NCI-H69 (cell line): ENCODE data around the gene HUWE1.
"Not testable (repeated sequence)": the region's sequence is repeated elsewhere in the genome, so short reads cannot be mapped to it uniquely, and the experiment has no call there.

Experiments used
- DNase-seq: peaks from one replicate; lab custom pipeline; 2025; lab: John Stamatoyannopoulos, UW

Gene HUWE1

DNA sequence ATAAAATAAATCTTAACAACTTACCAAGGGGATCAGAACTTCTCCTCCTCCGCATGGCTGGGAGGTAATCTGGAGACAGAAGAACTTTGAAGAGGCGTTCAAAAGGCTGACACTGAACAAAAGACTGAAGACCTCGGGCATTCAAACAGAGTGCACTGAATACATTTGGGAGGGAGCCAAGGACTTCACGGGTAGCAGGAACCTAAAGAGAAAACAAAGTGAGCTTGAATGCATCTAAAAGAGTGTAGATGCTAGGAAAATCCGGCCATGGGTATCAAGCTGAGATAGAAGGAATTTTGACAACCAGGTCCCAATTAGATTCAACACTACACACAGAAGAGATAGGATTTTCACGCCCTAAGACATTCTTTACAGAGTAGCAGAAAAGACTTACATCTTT, 69.6 kb downstream of the HUWE1 start:
- DNase-seq = peak; percentile 0

DNA sequence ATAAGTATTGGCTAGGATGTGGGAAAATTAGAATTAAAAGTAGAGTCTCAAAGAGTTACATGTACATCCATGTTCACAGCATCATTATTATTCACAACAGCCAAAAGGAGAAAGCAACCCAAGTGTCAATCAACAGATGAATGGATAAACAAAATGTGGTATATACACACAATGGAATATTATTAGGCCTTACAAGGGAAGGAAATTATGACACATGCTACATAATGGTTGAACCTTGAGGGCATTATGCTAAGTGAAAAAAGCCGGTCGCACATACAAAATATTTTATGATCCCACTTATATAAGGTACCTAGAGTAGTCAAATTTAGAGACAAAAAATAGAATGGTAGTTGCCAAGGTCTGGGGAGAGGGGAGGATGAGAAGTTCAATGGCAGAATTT, 80.1 kb downstream of the HUWE1 start:
- DNase-seq = no peak

DNA sequence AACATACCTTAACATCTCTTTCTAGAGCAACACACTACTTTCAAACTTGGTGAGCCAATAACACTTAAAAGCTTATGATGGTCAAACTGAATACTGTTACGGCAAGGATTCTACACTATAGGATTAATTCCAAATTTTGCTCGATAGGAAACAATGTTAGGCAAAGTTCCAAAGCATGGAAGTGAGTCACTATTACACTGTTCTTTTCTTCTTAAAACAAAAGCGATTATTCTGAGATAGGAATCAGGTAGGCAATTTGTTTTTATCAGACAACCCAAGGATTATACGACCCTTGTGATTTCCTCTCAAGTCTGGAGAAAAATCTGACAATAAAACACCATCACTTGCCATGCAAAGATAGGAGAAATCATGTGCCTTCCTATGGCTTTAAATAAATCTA, 81.5 kb downstream of the HUWE1 start:
- DNase-seq = no peak

DNA sequence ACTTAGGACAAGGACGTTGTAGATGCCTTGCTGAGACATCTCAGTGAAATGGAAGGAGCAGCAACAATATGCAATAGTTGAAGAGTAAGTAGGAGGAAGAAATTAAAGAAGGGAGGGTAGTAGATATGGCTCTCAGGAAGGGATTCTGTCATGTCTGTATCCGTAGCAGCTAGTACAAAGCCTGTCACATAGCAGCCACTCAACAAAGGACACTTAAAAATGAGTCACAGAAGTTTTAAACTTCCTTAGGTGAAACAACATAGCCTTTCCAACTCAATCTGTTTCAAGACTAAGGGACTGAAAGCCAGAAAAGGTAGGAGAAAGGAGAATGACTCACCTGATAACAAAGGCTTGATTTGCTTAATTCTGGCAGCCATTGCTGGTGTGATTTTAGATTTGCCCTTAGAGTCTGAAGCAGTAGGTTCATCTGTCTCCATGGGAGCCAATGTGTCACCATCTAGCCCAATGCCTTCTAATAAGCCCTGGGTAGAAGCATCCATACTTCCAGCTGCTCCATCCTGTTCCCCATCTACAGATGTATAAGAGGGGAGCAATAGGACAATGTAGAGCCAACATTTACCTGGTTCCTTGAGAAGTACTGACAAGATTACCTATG, 86.6 kb downstream of the HUWE1 start:
- no peak for DNase-seq

DNA sequence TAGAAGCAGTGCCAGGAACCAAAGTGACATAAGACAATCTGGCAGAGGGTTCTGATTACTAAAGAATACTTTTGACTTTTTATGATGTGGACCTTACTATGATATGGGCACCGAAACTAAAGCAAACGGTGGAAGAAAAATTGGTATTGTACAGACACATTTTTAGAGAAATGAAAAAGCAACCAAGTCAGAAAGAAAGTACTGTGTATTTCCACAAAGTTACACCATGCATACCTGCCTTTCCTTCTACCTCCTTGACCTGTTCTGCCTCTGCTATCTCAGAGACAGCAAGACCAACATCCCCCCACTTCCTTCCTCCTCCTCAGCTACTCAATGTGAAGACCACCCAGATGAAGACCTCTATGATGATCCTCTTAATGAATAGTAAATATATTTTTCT, 88.3 kb downstream of the HUWE1 start:
- DNase-seq = no peak

DNA sequence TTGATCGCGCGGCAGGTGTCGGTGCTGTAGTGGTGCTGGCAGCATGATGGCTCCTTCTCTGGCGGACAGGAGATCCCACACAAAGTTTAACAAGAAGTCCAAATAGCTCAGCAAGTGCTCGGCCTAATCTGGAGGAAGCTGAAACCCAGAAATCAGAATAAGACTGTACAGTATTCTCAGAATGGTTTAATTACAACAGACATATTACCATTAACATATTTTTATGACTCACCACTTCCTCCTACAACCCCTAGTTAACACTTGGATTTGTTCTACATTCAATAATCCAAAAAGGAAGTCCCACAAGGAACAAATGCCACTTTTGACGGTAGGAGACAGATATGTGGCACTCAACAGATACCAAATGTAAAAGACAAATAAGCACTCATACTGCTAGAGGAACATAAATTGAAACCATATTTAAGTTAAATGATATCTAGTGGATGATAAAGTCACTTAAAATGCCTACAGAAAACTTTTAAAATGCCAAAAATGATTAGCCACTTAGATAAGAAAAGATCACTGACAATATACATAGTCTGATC, 91.2 kb downstream of the HUWE1 start:
- DNase-seq = no peak

DNA sequence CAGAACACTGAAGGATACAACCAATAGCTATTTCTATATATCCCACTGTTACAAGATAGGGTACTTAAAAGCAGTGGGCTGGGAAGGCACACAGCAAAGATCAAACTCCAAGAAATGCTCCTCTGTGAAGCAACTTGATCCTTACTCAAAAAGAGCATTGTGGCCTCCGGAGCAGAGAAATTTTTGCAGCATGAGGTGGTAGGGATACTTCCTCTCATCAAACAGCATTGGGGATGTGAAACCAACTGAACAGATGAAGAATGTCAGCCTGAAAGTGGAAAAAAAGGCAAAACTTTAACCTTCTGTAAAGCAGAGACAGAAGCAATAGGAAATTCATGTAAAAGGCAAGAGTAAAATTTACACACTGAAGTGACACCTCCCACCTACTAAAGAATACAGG, 92.2 kb downstream of the HUWE1 start:
- DNase-seq = no peak

DNA sequence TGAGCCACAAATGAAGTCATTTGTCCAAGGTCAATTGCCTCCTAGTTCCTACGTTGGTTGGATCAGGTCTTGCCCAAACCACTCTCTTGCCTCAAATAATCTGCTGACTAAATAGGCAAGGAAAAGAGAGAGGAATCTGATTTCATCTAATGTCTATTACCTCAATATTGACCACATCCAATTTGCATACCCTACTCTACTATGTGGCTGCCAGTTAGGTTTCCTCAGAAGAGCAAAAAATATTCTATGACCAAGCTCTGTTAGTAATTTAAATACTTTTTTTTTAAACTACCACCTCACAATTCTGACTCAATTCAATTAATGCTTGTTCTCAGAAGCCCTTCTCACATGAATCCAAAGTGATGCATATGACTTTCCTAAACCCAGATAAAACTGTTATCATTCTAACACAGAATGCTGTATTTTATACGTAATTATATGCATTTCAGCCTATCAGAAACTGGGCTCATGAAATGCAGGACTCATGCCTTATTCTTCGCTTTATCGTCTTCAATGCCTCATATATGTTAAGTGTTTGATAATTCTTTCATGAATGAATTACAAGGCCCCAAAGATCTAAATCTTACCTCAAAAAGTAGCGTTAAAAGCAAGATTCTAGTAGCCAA, 98.6 kb downstream of the HUWE1 start:
- no peak for DNase-seq

DNA sequence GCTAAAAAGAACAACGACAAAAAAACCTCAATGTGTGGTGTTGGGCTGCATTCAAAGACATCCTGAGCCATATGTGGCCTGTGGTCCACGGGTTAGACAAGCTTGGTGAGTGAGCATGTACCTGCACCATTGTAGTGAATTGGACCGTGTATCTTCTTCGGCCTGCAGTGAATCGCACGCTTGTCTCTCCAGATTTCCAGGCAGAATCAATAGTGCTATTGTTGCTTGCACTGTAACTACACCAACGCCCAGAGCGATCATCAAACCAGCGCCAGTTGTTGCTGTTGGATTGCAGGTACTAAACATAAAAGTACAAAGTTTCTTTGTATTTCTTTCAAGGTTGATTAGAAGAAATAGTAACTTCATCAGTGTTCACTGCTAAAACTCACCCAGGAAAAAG, 101.6 kb downstream of the HUWE1 start:
- no peak for DNase-seq

DNA sequence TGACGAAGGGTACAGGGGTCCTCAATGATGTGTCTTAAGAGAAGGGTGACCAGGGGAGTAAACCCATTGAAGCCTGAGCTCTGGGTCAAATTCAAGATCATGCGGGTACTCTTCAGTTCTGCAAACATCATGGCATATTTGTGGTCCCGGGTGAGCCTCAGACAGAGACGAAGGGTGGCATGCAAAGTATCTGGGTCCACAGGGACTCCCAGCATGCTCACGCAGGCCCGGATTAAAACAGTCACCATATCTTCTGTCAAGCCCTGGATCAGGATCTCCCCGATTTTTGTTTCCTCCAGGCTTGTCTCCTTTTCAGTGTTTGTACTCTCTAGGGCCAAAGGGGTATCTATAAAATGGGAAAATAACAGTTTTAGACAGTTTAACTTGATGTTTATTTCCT, 102.9 kb downstream of the HUWE1 start:
- DNase-seq = no peak

DNA sequence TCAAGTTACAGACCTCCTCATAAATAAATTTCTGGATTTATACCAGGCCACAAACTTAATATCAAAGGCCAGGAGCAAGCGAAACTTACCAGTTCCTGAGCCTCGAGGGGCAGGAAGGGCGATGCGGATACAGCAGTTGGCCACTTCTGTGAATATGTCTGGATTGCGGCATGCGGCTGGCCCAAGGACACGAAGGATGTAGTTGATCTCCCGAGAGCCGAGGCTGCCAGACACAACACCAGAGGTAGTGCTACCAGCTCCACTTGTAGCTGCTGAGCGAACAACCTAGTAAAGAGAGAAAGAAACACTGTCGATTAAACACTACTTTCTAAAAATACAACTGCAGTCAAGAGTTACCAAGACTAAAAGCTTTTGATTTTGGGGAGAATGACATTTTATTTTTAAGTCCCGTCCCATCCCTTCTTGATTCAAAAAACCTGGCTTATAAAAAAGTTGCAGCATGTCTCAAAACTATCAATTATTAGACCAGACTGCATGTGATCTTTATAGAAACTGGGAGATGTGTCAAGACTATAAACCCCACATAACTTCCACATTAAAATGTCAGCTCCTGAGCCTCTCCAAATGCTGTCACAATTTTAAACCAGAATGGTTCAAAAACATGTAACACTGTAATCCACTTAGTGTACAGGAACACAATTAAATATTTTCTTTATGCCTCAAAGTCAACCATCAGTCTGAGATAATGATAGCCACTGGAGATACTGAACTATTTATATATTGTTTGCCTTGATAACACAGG, 105.6 kb downstream of the HUWE1 start:
- DNase-seq = no peak

DNA sequence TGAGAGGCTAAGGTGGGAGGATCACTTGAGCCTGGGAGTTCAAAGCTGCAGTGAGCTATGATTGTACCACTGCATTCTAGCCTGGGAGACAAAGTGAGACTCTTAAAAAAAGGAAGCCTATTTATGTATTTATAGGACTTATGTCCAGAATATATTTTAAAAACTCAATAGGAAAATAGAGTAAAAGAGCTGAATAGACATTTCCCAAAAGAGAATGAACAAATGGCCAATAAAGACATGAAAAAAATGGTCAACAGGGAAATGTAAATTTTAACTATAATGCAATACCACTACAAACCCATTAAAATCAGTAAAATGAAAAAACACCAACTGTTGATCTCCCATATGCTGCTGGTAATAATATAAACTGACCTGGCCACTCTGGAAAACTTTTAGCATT, 115.0 kb downstream of the HUWE1 start:
- no peak for DNase-seq

DNA sequence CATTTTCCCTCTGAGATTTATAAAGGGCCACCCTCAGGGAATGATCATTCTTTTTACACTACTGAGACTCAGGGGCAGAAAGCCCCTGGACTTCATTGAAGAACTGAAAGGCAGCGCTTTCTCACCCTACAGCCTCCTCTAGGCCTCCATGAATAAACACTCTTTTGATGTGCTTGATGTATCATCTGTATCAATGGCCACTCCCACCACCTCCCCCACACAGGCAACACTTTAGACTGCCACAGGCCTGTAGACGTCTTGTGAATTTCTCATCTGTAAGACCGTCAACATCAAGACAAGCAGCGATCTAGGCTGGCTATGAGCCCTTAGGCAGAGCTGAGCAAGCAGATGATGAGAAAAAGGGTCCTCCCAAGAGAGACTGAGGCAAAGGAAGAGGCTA, 123.2 kb downstream of the HUWE1 start:
- DNase-seq = no peak

DNA sequence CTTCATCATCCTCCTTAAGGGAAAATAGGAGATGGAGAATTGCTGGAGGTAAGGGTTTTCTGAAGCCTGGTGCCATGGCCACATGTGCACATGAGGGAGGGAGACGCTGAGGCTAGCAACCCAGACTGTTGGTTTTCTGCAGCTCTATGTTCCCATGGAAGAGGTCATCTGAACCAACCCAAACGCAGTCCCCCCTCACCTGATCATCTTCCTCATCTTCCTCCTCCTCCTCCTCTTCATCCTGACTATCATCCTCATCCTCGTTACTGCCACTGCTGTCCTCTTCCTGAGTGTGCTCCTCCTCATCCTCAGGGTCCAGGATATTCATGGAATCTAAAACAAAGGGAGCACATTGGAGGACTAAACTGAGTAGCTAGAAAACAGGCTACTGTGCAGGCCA, 124.6 kb downstream of the HUWE1 start:
- DNase-seq = no peak

DNA sequence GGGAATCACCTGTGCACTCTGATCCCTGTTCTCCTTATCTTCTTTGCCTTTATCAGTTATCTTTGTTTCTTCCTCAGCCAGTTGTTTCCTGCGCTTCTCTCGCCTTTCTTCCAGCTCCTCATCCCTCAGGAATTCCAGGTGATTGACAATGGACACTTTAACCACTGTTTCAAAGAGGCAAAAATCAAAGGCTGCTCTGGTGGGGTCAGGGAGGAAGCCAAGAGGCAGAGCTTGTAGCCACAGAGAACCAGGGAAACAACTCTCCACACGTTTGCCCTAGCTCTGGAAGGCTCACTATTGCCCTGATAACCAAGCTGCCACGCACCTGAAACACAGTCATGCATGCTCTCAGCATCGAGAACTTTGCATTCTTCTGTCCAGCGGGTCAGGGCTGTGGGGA, 127.9 kb downstream of the HUWE1 start:
- DNase-seq = no peak

DNA sequence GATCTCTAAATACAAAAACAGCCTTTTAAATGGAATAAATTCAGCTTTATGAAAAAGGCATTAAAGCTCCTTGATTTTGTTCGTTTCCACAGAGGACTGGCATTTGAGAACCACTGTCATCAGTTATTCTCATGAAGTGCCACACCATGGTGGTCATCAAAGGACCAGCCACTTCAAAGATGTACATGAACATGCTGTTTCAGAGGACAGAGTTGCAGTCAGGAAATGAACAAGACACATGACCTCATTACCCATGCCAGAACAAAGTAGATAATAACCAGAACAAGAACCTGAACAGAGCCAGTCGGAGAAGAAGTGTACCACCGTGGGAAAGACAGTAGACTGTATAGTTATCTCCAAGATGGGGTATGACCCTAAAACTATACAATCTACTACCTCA, 129.7 kb downstream of the HUWE1 start:
- no peak for DNase-seq

DNA sequence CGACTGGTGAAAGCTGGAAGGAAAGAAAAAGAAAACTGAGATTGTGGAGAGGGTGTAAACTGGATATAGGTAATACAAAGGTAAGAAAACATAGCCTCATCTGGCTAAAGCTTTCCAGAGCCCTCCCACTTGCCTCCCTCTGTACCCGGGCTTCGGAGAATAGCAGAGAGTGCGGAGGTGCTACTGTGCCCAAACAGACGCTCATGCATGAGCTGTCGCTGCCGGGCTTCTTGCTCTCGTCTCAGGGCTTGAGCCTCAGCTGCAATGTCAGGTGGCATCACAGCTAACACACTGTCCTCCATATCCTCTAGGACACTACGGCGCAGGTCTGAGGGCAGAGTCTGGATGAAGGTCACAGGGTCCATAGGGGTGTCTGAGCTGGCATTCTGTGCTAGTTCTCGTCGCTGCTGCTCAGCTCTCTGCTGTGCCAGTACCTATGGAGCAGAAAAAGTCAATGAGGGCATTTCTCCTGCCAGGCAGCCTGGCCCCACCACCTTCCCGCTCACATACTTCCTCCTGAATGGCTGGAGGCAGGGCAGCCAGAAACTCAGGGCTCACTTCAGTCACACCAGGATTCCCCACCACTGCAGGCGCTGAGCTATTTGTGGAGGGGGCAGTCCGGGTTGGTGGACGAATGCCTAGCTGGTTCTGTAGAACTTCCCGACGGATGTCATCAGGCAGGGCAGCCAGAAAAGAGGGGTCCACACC, 135.6 kb downstream of the HUWE1 start:
- DNase-seq = no peak

DNA sequence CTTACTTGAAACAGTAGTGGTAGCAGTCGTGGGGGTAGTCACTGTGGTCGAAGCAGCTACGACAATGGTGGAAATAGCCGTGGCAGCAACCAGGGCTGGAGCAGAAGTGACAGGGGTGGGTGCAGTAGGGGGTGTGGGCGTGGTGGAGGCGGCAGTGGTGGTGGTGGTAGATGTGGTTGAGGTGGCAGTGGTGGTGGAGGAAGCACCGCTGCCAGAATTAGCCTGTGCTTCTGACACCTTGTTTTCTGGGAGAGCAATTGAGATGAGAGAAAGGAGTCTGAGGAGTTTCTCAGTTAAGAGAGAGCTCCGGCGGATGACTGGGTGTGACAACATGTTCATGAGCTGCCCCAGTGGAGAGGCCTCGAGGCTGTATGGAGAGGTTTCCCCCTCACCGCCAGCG, 138.9 kb downstream of the HUWE1 start:
- DNase-seq = no peak

DNA sequence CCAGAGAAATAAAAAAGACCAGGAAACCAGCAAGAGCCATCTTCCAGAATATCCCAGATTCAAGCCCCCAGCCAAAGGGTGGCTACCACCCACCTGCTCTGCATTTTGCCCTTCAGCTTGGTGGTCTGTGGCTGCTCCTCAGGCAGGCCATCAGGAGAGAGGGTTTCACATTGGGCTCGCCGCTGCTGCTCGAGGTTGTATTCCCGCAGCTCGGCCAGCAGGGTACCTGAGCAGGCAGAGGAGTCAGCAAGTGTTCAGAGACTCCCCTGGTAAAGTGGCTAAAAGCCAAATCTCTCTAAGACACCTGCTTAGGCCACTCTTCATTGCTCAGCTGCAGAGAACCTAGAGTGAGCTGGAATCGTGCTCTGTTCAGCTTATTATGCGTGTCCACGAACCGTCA, 141.6 kb downstream of the HUWE1 start:
- DNase-seq = no peak

DNA sequence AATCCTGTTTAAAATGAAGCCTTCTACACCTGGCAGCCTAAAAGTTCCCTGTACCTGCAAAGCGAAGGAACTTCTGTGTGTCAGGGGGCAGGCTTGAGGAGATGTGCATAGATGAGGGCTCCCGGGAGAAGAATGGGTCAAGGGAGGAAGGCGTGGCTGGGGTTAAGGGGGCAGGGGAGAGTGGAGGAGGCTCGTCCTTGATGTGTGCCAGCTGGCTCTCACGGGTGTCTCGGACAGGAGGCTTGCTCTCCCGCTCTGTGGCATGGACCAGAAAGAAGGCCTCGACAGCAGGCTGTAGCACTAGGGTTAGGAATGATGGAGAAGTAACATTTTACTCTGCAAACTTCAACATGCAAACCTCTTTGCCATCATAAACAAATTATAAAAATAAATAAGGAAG, 147.7 kb downstream of the HUWE1 start:
- DNase-seq = no peak

DNA sequence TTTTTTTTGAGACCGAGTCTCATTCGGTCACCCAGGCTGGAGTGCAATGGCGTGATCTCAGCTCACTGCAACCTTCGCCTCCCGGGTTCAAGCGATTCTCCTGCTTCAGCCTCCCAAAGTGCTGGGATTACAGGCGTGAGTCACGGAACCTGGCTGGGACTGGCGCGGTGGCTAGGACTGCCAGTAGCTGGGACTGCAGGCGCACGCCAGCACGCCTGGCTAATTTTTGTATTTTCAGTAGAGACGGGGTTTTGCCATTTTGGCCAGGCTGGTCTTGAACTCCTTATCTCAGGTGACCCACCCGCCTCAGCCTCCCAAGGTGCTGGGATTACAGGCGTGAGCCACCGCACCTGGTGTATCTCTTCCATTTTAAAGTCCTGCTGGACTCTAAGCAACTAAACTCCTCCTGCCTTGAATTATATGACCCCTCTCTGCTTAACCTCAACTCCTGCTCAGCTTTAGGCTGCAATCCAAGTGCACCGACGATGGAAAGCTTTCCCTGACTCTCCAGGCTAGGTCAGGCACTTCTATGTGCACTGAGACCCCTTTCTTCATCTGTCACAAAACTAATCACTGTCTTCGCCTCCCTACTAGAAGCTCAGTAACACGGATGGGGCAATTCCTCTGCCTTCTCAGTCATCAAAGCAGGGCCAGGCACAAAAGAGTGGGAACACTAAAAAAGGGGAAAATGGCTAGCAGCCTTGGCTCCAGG, 155.1 kb downstream of the HUWE1 start:
- DNase-seq = not testable (repeated sequence)

DNA sequence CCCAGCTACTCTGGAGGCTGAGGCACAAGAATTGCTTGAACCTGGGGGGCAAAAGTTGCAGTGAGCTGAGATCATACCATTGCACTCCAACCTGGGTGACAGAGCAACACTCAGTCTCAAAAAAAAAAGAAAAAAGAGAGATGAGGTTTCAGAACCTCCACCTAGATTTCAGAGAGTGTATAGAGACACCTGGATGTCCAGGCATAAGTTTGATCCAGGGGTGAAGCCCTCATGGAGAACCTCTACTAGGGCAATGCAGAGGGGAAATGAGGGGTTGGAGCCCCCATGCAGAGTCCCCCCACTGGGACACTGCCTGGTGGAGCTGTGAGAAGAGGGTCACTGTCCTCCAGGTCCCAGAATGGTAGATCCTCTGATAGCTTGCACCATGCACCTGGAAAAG, 159.5 kb downstream of the HUWE1 start:
- no peak for DNase-seq
